ENCODE results near the gene SSBP3.

Gene SSBP3

DNA sequence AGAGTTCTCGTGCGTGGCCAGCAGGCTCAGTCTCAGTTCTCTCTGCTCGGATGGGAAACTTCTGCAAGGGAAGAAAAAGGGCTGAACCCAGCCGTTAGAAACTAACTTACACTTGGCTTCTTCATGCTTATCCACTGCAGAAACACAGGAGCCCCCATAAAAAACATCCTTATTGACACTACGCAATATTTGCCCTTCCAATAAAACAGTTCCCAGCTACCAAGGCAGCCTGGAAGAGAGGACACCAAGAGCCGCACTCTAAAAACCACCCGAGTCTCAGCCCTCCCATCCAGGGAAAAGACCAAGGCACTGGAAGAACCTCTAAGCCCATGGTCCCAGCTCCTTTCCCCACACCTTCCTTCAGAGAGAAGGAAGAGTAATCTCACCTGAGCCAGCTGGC is 61.1 kb downstream of the SSBP3 start:
- no peak overlapping the region for H3K4me3 ChIP-seq (replicated peaks; ENCODE audit: low read depth, low read length)
- TF ChIP-seq, protein P1, sequence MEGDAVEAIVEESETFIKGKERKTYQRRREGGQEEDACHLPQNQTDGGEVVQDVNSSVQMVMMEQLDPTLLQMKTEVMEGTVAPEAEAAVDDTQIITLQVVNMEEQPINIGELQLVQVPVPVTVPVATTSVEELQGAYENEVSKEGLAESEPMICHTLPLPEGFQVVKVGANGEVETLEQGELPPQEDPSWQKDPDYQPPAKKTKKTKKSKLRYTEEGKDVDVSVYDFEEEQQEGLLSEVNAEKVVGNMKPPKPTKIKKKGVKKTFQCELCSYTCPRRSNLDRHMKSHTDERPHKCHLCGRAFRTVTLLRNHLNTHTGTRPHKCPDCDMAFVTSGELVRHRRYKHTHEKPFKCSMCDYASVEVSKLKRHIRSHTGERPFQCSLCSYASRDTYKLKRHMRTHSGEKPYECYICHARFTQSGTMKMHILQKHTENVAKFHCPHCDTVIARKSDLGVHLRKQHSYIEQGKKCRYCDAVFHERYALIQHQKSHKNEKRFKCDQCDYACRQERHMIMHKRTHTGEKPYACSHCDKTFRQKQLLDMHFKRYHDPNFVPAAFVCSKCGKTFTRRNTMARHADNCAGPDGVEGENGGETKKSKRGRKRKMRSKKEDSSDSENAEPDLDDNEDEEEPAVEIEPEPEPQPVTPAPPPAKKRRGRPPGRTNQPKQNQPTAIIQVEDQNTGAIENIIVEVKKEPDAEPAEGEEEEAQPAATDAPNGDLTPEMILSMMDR (IDR thresholded peaks at IDR 0.05; ENCODE audit: low read length, missing control alignments): no peak
- no peak for DNase-seq (ENCODE audit: low read depth)

DNA sequence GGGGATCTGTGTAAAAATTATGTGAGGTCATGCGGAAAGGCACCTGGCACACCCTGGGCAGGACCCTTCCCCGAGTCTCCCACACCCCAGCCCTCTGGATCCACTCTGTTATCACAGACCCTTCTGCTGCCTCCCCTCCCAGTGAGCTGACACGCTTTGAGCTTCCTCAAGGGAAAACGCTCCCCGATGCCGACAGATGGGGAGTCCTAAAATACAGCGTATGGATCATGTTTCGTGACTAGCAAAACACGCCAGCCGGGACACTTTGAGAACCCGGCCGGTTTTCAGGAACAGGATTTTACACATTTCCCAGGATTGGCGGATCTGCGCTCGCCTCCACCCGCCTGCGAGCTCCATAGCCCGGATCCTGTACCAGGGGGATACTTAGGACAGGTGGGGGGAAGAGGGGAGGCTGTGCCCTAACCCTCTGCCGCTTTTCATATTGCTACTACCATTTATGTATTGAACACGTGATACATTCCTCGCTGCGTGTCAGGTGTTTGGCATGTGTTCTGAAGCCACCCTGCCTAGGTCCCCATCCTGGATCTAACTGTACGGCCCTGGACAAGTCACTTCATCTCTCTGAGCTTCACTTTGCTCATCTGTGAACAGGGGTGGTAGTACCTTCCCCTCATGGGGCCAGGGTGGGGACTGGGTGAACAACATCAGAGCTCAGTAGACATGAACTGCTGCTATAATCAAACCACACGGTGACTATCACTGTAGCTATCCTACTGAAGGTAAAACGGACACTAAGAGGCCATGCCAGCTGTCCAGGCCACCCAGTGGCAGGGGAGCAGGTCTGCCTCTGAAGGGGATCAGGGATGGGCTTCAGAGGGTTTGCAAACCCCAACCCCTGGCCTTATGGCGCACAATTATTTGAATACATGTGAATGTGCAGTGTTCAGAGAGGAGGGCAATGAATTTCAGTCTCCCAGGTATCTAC is 63.2 kb downstream of the SSBP3 start:
- TF ChIP-seq, protein P1 (IDR thresholded peaks at IDR 0.05; ENCODE audit: low read length, missing control alignments): no peak
- no peak overlapping the region for H3K4me3 ChIP-seq (replicated peaks; ENCODE audit: low read depth, low read length)
- no peak for DNase-seq (ENCODE audit: low read depth)

DNA sequence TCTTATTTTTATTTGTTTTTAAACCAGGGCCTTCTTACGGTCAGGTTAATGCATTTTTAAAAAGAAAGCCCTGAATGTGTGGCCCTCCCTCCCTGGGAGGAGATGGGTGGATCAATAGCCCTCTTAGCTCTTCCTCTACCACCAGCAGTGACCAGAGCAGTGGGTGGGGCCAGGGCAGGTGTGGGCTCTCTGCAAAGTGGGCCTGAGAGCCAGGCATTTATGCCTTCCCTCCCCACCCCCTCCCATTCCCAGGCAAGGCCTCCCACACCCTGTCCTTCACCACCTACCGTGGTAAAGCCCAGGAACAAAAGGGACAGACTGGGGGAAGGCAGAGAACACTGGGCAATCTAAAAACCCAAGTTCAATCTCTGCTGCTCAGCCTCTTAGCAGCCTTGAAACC is 63.9 kb downstream of the SSBP3 start:
- DNase-seq (ENCODE audit: low read depth): no peak
- no peak overlapping the region for H3K4me3 ChIP-seq (replicated peaks; ENCODE audit: low read depth, low read length)
- TF ChIP-seq, protein P1 (IDR thresholded peaks at IDR 0.05; ENCODE audit: low read length, missing control alignments): no peak

DNA sequence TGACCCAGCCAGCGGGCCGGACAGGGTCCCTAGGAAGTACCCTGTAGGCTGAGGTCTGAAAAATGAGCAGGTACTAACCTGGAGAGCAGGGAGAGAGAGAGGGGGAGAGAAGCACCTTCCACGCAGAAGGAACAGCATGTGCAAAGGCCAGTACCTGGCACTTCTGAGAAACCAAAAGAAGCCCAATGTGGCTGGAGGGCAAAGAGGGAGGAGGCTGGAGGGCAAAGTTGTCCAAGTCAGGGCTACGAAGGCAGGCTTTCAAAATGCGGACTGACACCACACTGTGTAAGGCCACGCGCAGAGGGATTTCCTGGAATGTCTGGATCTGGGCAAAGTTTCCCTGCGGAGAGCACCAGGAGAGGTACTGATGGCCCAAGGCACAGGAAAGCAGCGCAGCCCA is 64.4 kb downstream of the SSBP3 start:
- H3K4me3 ChIP-seq (replicated peaks; ENCODE audit: low read depth, low read length): no peak overlapping the region
- DNase-seq (ENCODE audit: low read depth): no peak
- TF ChIP-seq, protein P1 (IDR thresholded peaks at IDR 0.05; ENCODE audit: low read length, missing control alignments): no peak

DNA sequence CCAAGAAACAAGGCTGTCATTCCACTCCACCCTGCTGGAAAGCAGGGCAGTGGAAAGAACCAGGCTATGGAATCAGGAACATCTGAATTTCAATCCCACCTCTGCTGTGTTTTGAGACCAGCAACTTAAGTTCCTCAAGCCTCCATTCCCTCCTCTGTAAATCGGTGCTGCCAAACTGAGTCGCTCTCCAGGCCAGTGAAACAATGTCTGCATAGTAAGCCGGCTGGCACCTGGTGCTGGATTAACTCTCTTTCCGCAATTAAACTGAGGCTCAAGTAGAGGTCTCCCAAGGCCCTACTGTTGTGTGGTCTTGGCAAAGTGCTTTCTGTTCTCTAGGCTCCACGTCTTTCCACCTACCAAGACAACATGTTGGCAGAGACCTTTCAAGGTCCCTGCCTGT is 65.3 kb downstream of the SSBP3 start:
- no peak for DNase-seq (ENCODE audit: low read depth)
- TF ChIP-seq, protein P1 (IDR thresholded peaks at IDR 0.05; ENCODE audit: low read length, missing control alignments): no peak
- H3K4me3 ChIP-seq (replicated peaks; ENCODE audit: low read depth, low read length): no peak overlapping the region

DNA sequence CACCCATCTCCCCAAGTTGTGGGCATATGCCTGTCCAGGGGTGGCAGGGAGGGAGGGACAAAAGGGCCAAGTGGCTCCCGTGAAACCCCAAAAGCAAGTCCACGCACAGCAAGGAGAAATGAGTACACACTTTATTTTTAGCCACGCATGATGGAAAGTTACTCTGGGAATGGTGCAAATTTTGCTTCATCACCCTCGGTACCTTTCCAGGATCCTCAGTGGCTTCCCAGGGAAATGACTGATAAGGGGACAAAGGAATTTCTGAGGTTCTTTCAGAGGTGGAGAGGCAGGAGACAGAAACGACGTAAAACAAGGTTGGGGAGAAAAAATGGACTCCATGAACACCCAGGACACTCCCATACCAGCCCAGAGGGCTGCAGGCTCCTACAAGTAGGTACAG is 65.8 kb downstream of the SSBP3 start:
- no peak overlapping the region for H3K4me3 ChIP-seq (replicated peaks; ENCODE audit: low read depth, low read length)
- DNase-seq (ENCODE audit: low read depth): no peak
- TF ChIP-seq, protein P1 (IDR thresholded peaks at IDR 0.05; ENCODE audit: low read length, missing control alignments): no peak

DNA sequence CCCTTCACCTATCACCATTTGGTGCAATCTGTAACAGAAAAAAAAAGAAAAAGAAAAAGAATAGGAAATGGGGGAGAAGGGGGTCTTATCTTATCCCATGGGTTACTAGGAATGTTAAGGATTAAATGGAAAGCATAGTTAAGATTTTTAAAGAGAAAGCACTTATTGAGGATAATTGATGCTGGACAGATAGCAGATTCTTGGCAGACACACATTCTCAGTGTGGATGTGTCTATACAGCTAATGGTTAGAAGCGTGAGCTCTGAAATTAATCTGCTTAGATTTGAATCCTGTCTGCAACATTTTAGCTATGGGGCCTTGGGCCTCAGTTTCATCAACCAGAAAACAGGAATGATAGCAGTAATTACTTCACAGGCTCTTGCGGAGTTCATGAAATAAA is 67.1 kb downstream of the SSBP3 start:
- TF ChIP-seq, protein P1 (IDR thresholded peaks at IDR 0.05; ENCODE audit: low read length, missing control alignments): no peak
- DNase-seq (ENCODE audit: low read depth): no peak
- H3K4me3 ChIP-seq (replicated peaks; ENCODE audit: low read depth, low read length): no peak overlapping the region

Measured in fibroblast of pulmonary artery (primary cell).